Neural crest cell (in vitro differentiated cells): ENCODE data around the gene PFDN4. TPM values are rescaled to one million over a fixed set of nuclear protein-coding genes. Genes with fewer than 3 reads are reported as not detected.

ENCODE experiments used
- DNase-seq: peaks from one replicate; pipeline ENCODE4 v3.0.0; 2021; ENCODE audit warnings: low read depth, mixed read lengths, low spot score
- H3K27ac Mint-ChIP-seq: one replicate; pipeline ENCODE4 v1.8.0; 2021; ENCODE audit warnings: mild to moderate bottlenecking, mixed read lengths; ENCODE audit not compliant: unreplicated experiment
- H3K27me3 Mint-ChIP-seq: 2 replicates; pipeline ENCODE4 v1.8.0; 2021; ENCODE audit warnings: low read depth, mild to moderate bottlenecking, mixed read lengths
- H3K36me3 Mint-ChIP-seq: 2 replicates; pipeline ENCODE4 v1.8.0; 2021; ENCODE audit warnings: low read depth, mild to moderate bottlenecking, mixed read lengths
- H3K4me1 Mint-ChIP-seq: 2 replicates; pipeline ENCODE4 v1.8.0; 2021; ENCODE audit warnings: mixed read lengths
- H3K4me3 Mint-ChIP-seq: one replicate; pipeline ENCODE4 v1.8.0; 2021; ENCODE audit warnings: mild to moderate bottlenecking, mixed read lengths
- H3K9me3 Mint-ChIP-seq: 2 replicates; pipeline ENCODE4 v1.8.0; 2021; ENCODE audit warnings: mixed read lengths
- CTCF ChIP-seq: fragments of 200-600 bp; sonication (generic); conservative IDR thresholded peaks from 2 replicates; pipeline ENCODE4 v1.5.0; 2021; ENCODE audit warnings: antibody characterized with exemption, mild to moderate bottlenecking
- total RNA-seq: library from RNA; stranded (reverse); gene quantifications from 2 replicates; pipeline ENCODE4 v1.2.1, GENCODE V29; 2021

The PFDN4 gene
- total RNA-seq, 1 donor from 2014 or later, result 34.7 TPM

GRCh38 chr20:54219751-54220426 is 12.0 kb downstream of the PFDN4 start:
- Mint-ChIP-seq H3K27ac (no peak overlapping the region), H3K4me3 (no peak overlapping the region), H3K36me3 (peaks cover 11% of the 10 kb centered on the region), H3K4me1 (no peaks in the 10 kb centered on the region), H3K27me3 (no peaks in the 10 kb centered on the region), H3K9me3 (no peaks in the 10 kb centered on the region)
- TF ChIP-seq CTCF, result peak; percentile 78
- DNase-seq, result no peak

GRCh38 chr20:54220722-54221121 is 12.8 kb downstream of the PFDN4 start:
- no peaks in the 10 kb centered on the region for H3K4me1 Mint-ChIP-seq
- DNase-seq, result no peak
- H3K27me3 Mint-ChIP-seq, result no peaks in the 10 kb centered on the region
- H3K9me3 Mint-ChIP-seq, result no peaks in the 10 kb centered on the region
- no peak overlapping the region for H3K4me3 Mint-ChIP-seq
- TF ChIP-seq CTCF, result no peak
- H3K27ac Mint-ChIP-seq, result no peak overlapping the region
- H3K36me3 Mint-ChIP-seq, result peaks cover 10% of the 10 kb centered on the region

GRCh38 chr20:54221353-54221752 is 13.5 kb downstream of the PFDN4 start:
- H3K27me3 Mint-ChIP-seq, result no peaks in the 10 kb centered on the region
- DNase-seq, result no peak
- H3K27ac Mint-ChIP-seq, result peak overlapping the region; percentile 15
- no peaks in the 10 kb centered on the region for H3K4me1 Mint-ChIP-seq
- H3K4me3 Mint-ChIP-seq, result no peak overlapping the region
- no peak for TF ChIP-seq CTCF
- H3K9me3 Mint-ChIP-seq, result no peaks in the 10 kb centered on the region
- H3K36me3 Mint-ChIP-seq, result peaks cover 7% of the 10 kb centered on the region

- H3K4me3 Mint-ChIP-seq, result no peak overlapping the region
- DNase-seq, result no peak
- H3K36me3 Mint-ChIP-seq, result peaks cover 3% of the 10 kb centered on the region
- no peak for TF ChIP-seq CTCF
- no peaks in the 10 kb centered on the region for H3K27me3 Mint-ChIP-seq
- no peaks in the 10 kb centered on the region for H3K9me3 Mint-ChIP-seq
- H3K27ac Mint-ChIP-seq, result no peak overlapping the region
- H3K4me1 Mint-ChIP-seq, result no peaks in the 10 kb centered on the region
Measured at GRCh38 chr20:54221996-54222890, 14.4 kb downstream of the PFDN4 start.

- H3K9me3 Mint-ChIP-seq, result no peaks in the 10 kb centered on the region
- H3K27me3 Mint-ChIP-seq, result no peaks in the 10 kb centered on the region
- H3K27ac Mint-ChIP-seq, result no peak overlapping the region
- DNase-seq, result no peak
- no peak for TF ChIP-seq CTCF
- H3K36me3 Mint-ChIP-seq, result no peaks in the 10 kb centered on the region
- no peaks in the 10 kb centered on the region for H3K4me1 Mint-ChIP-seq
- no peak overlapping the region for H3K4me3 Mint-ChIP-seq
Measured at GRCh38 chr20:54223285-54223684, 15.4 kb downstream of the PFDN4 start.
